Measurements from ENCODE around the gene RTP3. TPM values are rescaled to one million over a fixed set of nuclear protein-coding genes. Genes with fewer than 3 reads are reported as not detected.
"Not testable (repeated sequence)": the region's sequence is repeated elsewhere in the genome, so short reads cannot be mapped to it uniquely, and the experiment has no call there.

RTP3 gene
- total RNA-seq, 1 donor from 2014 or later: not detected

DNA sequence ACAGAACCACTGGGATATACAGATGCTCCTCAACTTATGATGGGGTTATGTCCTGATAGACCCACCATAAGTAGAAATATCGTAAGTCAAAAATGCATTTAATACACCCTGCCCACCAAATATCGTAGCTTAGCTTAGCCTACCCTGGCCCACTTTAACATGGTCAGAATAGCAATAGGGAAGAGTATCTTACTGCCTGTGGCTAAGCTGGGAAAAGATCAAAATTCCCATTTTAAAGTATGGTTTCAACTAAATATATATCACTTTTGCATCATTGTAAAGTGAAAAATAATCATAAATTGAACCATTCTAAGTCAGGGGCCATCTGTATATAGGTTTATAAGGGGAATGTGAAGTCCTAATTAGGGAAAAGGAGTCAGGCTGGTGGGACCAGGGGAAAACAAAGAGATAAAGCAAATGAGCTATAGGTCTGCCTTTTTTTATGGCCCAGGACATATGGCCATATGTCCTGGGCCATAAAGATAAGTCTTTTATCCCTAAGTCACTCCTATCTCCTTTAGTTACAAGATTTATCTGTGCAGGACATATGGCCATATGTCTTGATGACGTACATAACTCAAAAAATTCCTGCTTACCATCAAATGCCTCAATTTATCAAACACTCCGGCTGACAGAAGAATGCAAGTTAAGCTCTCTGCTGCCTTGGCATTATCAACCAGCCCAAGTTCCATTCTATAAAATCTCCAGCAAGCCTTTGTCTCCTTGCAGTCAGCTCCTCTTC lies 11.2 kb downstream of the RTP3 start:
- intact Hi-C loops (cut with DNase I): no loop called here
- ATAC-seq: no peak
- DNase-seq (ENCODE audit: low spot score): no peak

GRCh38 chr3:46509661-46510187 lies 11.9 kb downstream of the RTP3 start:
- ATAC-seq: no peak
- intact Hi-C loops (cut with DNase I): no loop called here

GRCh38 chr3:46512191-46512749 lies 14.5 kb downstream of the RTP3 start:
- intact Hi-C loops (cut with DNase I): no loop called here
- ATAC-seq: no peak
- no peak for DNase-seq (ENCODE audit: low spot score)

More at GRCh38 chr3:46509661-46510187, 11.9 kb downstream of the RTP3 start:
- DNase-seq (ENCODE audit: low spot score): no peak

- intact Hi-C loops (cut with DNase I): no loop called here
- no peak for DNase-seq (ENCODE audit: low spot score)
- no peak for ATAC-seq
Observed at GRCh38 chr3:46516521-46516920, 18.7 kb downstream of the RTP3 start.

- DNase-seq (ENCODE audit: low spot score): no peak
- ATAC-seq: no peak
- intact Hi-C loops (cut with DNase I): no loop called here
Observed at GRCh38 chr3:46517016-46517783, 19.4 kb downstream of the RTP3 start.

GRCh38 chr3:46517784-46518181 lies 20.0 kb downstream of the RTP3 start:
- ATAC-seq (no peak), DNase-seq (ENCODE audit: low spot score) (no peak)
- intact Hi-C loops (cut with DNase I): no loop called here

DNA sequence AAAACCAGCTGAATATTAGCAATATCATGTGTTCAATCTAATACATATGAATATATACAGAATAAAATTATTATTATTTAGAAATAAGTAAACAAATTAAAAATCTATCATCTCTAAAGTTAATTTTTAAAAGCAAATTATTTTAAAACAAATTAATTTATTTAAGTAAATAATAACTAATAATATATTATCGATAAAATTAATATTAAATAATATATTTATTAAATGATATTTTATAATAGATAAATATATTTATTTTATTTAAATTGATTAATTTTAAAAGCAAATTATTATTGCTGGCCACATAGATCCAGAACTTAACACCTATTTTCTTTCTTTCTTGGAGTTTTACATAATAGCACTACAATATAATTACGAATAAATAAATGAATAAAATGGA lies 22.2 kb downstream of the RTP3 start:
- ATAC-seq (no peak), DNase-seq (ENCODE audit: low spot score) (no peak)
- intact Hi-C loops (cut with DNase I): no loop called here

DNA sequence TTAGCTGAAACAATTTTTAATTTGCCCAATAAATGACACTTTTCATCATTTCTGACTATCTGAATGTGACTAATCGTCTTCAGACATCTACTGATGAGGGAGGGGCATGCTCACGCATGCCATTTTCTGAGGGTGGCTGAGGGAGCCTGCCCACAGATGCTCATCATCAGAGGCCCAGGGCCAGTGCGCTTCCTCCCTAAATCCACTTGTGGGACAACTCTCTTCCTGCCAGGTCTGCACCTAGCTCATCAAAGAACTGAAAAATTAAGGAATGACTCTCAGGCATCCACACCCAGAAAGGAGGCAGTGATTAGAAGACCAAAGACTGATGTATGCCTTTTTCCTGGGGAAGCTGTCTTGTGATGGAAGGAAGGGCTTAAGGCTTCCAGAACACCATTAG lies 22.8 kb downstream of the RTP3 start:
- ATAC-seq (no peak), DNase-seq (ENCODE audit: low spot score) (no peak)
- intact Hi-C loops (cut with DNase I): no loop called here

- DNase-seq (ENCODE audit: low spot score) (no peak), ATAC-seq (no peak)
- intact Hi-C loops (cut with DNase I): no loop called here
Observed at GRCh38 chr3:46521096-46521495, 23.3 kb downstream of the RTP3 start.

- ATAC-seq; DNase-seq (ENCODE audit: low spot score); intact Hi-C loops (cut with DNase I): not testable (repeated sequence)
Observed at GRCh38 chr3:46522201-46522600, 24.4 kb downstream of the RTP3 start.

DNA sequence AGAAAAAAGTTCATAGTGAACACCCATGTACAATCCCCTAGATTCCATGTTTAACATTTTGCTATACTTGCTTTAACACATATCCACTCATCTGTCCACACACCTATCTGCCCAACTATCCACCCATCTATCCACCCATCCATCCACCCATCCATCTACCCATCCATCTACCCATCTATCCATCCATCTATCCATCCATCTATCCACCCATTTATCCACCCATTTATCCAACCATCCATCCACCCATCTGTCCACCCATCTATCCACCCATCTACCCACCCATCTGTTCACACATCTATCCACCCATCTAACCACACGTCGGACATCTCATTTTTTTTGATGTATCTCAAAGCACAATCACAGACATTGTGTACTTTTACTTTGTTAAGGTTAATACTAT lies 25.8 kb downstream of the RTP3 start:
- no peak for ATAC-seq
- intact Hi-C loops (cut with DNase I): no loop called here
- no peak for DNase-seq (ENCODE audit: low spot score)

GRCh38 chr3:46524008-46524407 lies 26.2 kb downstream of the RTP3 start:
- intact Hi-C loops (cut with DNase I): no loop called here
- no peak for ATAC-seq
- DNase-seq (ENCODE audit: low spot score): no peak

GRCh38 chr3:46524832-46525231 lies 27.1 kb downstream of the RTP3 start:
- intact Hi-C loops (cut with DNase I): no loop called here
- DNase-seq (ENCODE audit: low spot score) (no peak), ATAC-seq (no peak)

DNA sequence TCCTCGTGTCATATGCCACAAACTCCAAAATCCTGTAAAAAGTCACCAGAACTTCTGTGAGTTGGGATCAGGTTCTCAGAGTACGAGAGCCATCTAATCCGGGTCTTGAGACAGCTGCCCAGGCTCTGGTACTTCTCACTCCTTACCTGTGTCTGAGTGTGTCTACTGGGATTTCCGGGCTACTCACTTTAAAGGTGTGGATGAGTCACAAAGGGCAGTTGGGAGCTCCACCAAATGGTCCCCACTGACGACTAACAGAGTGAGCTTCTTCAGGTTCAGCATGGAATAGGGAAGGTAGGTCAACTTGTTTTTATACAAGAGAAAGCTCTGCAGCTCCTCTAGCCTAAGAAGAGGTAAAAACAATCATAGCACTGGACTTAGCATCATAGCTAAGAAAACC lies 29.5 kb downstream of the RTP3 start:
- DNase-seq (ENCODE audit: low spot score): no peak
- intact Hi-C loops (cut with DNase I): no loop called here
- ATAC-seq: no peak

- ATAC-seq (no peak), DNase-seq (ENCODE audit: low spot score) (no peak)
- intact Hi-C loops (cut with DNase I): no loop called here
Observed at GRCh38 chr3:46533091-46533490, 35.3 kb downstream of the RTP3 start.

DNA sequence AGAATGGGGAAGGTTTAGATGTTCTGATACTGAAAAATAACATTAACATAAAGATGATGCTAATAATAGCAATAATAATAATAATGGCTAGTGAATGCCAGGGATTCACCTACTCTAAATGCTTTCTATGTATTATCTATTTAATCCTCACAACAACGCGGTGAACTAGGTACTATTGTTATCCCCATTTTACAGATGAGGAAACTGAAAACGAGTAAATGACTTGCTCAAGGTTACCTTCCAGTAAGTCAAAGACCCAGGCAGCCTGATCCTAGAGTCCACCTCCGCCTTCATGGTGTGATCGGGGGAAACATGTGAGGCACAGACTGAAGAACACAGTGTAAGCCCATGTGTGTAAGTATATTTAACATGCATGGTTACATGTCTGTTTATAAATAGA lies 38.0 kb downstream of the RTP3 start:
- no peak for DNase-seq (ENCODE audit: low spot score)
- ATAC-seq: no peak
- intact Hi-C loops (cut with DNase I): no loop called here

GRCh38 chr3:46536758-46537157 lies 39.0 kb downstream of the RTP3 start:
- intact Hi-C loops (cut with DNase I): no loop called here
- ATAC-seq: no peak
- DNase-seq (ENCODE audit: low spot score): no peak

- no peak for DNase-seq (ENCODE audit: low spot score)
- intact Hi-C loops (cut with DNase I): no loop called here
- no peak for ATAC-seq
Observed at GRCh38 chr3:46537316-46537715, 39.5 kb downstream of the RTP3 start.

DNA sequence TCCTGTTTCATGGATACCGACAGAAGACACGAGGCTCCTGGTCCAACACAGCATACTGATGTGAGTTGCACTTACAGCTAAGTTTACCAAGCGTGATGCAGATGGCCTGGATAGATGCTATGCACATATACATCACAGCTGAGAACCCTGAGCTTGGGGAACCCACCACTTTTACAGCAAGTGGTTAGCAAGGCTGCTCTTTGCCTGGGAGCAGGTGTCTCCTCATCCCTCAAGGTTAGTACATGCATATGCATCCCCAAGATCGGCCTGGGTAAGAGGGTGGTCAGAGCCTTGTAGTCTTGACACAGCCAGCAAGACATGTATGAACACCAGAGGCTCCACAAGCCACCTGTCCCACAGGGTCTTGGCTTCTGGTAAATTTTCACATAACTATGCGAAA lies 40.0 kb downstream of the RTP3 start:
- DNase-seq (ENCODE audit: low spot score) (no peak), ATAC-seq (no peak)
- intact Hi-C loops (cut with DNase I): no loop called here

DNA sequence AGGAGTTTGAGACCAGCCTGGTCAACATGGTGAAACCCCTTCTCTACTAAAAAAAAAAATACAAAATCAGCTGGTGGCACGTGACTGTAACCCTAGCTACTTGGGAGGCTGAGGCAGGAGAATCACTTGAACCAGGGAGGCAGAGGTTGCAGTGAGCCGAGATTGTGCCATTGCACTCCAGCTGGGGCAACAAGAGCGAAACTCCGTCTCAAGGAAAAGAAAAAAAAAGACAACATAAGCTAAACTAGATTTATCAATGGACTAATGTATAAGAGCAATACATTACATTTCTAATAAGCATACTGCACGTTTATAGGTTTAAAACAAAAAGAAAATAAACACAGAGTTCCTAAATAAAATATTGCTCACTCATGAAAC lies 40.6 kb downstream of the RTP3 start:
- DNase-seq (ENCODE audit: low spot score); intact Hi-C loops (cut with DNase I); ATAC-seq: not testable (repeated sequence)

All from sciatic nerve (tissue), 2 donors.